GM12878 (cell line): ENCODE data around the gene HERPUD1.

Experiments
- CEBPB ChIP-seq, 2 experiments: fragments of 150-350 bp in 1 of 2; IDR thresholded peaks; 2 replicates each; pipeline ENCODE4 v1.6.1; 2012 to 2014; ENCODE audit warnings: low read depth in 2 of 2, low read length in 2 of 2, borderline replicate concordance in 1 of 2, inconsistent platforms in 1 of 2
- RUNX3 ChIP-seq: IDR thresholded peaks from 2 replicates; pipeline ENCODE4 v1.6.1; 2012; ENCODE audit warnings: low read length, inconsistent platforms
- TF ChIP-seq, protein P1 (sequence below): fragments of 450-650 bp; formaldehyde crosslinking; IDR thresholded peaks from 2 replicates; pipeline ENCODE4 v1.5.0; 2022; ENCODE audit warnings: mild to moderate bottlenecking, missing genetic modification characterization
- TF ChIP-seq, protein P2 (sequence below): IDR thresholded peaks from 2 replicates; pipeline ENCODE4 v1.6.1; 2012; ENCODE audit warnings: low read depth, low read length, improper control_type of control experiment

- no peak for TF ChIP-seq CEBPB (IDR thresholded peaks at IDR 0.05; ENCODE audit: borderline replicate concordance in 1 of 2, low read depth in 2 of 2, low read length in 2 of 2)
- TF ChIP-seq, protein P1, sequence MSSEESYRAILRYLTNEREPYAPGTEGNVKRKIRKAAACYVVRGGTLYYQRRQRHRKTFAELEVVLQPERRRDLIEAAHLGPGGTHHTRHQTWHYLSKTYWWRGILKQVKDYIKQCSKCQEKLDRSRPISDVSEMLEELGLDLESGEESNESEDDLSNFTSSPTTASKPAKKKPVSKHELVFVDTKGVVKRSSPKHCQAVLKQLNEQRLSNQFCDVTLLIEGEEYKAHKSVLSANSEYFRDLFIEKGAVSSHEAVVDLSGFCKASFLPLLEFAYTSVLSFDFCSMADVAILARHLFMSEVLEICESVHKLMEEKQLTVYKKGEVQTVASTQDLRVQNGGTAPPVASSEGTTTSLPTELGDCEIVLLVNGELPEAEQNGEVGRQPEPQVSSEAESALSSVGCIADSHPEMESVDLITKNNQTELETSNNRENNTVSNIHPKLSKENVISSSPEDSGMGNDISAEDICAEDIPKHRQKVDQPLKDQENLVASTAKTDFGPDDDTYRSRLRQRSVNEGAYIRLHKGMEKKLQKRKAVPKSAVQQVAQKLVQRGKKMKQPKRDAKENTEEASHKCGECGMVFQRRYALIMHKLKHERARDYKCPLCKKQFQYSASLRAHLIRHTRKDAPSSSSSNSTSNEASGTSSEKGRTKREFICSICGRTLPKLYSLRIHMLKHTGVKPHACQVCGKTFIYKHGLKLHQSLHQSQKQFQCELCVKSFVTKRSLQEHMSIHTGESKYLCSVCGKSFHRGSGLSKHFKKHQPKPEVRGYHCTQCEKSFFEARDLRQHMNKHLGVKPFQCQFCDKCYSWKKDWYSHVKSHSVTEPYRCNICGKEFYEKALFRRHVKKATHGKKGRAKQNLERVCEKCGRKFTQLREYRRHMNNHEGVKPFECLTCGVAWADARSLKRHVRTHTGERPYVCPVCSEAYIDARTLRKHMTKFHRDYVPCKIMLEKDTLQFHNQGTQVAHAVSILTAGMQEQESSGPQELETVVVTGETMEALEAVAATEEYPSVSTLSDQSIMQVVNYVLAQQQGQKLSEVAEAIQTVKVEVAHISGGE, result no peak
- TF ChIP-seq RUNX3, result no peak
- TF ChIP-seq, protein P2, sequence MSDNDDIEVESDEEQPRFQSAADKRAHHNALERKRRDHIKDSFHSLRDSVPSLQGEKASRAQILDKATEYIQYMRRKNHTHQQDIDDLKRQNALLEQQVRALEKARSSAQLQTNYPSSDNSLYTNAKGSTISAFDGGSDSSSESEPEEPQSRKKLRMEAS, result no peak
These were observed 39.2 kb upstream of the HERPUD1 start for GRCh38 chr16:56892705-56893104.
